ENCODE results near the gene ESPNL.

- no peak for TF ChIP-seq POLR2AphosphoS5 (IDR thresholded peaks at IDR 0.05; ENCODE audit: low read depth, low read length)
- peak; percentile 27 for TF ChIP-seq CTCF (IDR thresholded peaks at IDR 0.05)
- TF ChIP-seq TCF7L2 (IDR thresholded peaks at IDR 0.05; ENCODE audit: low read depth, low read length): no peak
Measured at GRCh38 chr2:238159071-238159539, 59.0 kb downstream of the ESPNL start.

Measured in Panc1 (cell line).